Gastrocnemius medialis (tissue), 4 donors: ENCODE measurements around the gene ACBD6.

Source experiments
- POLR2A ChIP-seq, 2 donors: fragments of 450-650 bp; IDR thresholded peaks; one replicate each; pipeline ENCODE4 v1.6.1; 2017; ENCODE audit warnings: antibody characterized with exemption in 2 of 2, mild to moderate bottlenecking in 2 of 2, moderate library complexity in 2 of 2
- TF ChIP-seq, protein P1 (sequence below), 5 experiments: fragments of 450-650 bp in 3 of 5; fragments of 200-600 bp in 2 of 5; sonication (generic) in 2 of 5; IDR thresholded peaks in 4 of 5; conservative IDR thresholded peaks in 1 of 5; 1 replicate in 4 of 5; 2 replicates in 1 of 5; pipeline ENCODE4 v1.5.1; 2016 to 2019; ENCODE audit warnings: antibody characterized with exemption in 5 of 5, mild to moderate bottlenecking in 3 of 5, moderate library complexity in 3 of 5

- no peak for TF ChIP-seq POLR2A (IDR thresholded peaks at IDR 0.05)
- TF ChIP-seq, protein P1, sequence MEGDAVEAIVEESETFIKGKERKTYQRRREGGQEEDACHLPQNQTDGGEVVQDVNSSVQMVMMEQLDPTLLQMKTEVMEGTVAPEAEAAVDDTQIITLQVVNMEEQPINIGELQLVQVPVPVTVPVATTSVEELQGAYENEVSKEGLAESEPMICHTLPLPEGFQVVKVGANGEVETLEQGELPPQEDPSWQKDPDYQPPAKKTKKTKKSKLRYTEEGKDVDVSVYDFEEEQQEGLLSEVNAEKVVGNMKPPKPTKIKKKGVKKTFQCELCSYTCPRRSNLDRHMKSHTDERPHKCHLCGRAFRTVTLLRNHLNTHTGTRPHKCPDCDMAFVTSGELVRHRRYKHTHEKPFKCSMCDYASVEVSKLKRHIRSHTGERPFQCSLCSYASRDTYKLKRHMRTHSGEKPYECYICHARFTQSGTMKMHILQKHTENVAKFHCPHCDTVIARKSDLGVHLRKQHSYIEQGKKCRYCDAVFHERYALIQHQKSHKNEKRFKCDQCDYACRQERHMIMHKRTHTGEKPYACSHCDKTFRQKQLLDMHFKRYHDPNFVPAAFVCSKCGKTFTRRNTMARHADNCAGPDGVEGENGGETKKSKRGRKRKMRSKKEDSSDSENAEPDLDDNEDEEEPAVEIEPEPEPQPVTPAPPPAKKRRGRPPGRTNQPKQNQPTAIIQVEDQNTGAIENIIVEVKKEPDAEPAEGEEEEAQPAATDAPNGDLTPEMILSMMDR (IDR thresholded peaks at IDR 0.05 in 4 of 5, conservative IDR thresholded peaks at IDR 0.05 in 1 of 5), result no peak
These were observed 5.7 kb upstream of the ACBD6 start for GRCh38 chr1:180507795-180508724.
